MM.1S (cell line): ENCODE measurements around the gene ABTB2.

Source experiments
- EZH2 ChIP-seq: fragments of 300-600 bp; sonication (generic); optimal IDR thresholded peaks from 2 replicates; pipeline ENCODE3; 2017; ENCODE audit warnings: low read depth, mild to moderate bottlenecking, antibody characterized with exemption, low read length, mixed read lengths
- TF ChIP-seq, protein P1 (sequence below): fragments of 300-600 bp; sonication (generic); IDR thresholded peaks from 2 replicates; pipeline ENCODE4 v1.5.1; 2016; ENCODE audit warnings: antibody characterized with exemption, low read length, mixed read lengths

- TF ChIP-seq, protein P1, sequence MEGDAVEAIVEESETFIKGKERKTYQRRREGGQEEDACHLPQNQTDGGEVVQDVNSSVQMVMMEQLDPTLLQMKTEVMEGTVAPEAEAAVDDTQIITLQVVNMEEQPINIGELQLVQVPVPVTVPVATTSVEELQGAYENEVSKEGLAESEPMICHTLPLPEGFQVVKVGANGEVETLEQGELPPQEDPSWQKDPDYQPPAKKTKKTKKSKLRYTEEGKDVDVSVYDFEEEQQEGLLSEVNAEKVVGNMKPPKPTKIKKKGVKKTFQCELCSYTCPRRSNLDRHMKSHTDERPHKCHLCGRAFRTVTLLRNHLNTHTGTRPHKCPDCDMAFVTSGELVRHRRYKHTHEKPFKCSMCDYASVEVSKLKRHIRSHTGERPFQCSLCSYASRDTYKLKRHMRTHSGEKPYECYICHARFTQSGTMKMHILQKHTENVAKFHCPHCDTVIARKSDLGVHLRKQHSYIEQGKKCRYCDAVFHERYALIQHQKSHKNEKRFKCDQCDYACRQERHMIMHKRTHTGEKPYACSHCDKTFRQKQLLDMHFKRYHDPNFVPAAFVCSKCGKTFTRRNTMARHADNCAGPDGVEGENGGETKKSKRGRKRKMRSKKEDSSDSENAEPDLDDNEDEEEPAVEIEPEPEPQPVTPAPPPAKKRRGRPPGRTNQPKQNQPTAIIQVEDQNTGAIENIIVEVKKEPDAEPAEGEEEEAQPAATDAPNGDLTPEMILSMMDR, result no peak
- TF ChIP-seq EZH2, result no peak
These were observed 141.9 kb downstream of the ABTB2 start for GRCh38 chr11:34215806-34216453.
